GM21447 (cell line): ENCODE results near the gene ZNF710.
A peak's percentile ranks its signal among the peaks of the same experiment; 100 is the strongest.

ENCODE experiments used
- ATAC-seq: cut with Tn5 transposase; IDR thresholded peaks from one replicate; pipeline ENCODE4 v1.9.1; 2021; ENCODE audit not compliant: unreplicated experiment

Gene ZNF710

DNA sequence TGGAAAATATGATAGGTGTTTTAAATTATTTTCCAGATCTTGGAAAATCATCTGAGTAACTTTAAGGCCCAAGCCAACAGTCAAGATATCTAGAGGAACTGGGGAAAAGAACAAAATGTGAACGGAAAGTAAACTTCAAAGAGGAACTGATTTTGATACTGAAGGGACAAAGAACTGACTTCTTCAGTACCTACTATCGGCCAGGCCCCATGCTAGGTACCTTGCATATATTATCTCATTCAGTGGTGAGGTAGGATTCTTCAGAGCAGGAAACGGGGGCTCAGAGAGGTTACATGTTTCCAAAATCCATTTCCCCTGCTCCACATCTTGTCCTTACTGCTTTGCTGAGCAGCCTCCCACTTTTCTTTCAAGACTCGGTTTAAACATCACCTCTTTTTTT, 9.8 kb upstream of the ZNF710 start:
- ATAC-seq, result no peak

DNA sequence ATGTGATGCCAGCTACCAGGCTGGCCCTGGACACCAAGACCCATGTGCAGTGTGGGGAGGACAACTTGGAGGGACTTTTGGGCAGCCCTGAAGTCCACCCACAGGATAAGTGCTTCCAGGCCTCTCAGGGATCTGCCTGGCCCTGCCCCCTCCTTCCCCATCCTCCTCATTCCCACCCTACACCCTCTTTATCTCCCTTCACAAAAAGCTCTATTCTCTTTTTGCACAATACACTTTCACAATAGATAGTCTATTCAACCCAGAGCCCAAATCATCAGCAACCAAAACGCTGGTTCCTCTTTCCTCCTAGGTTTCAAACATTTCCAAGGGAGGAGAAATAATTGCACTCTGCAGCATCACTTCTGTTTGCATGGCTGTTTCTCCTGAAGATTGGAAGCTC, 7.8 kb upstream of the ZNF710 start:
- no peak for ATAC-seq

DNA sequence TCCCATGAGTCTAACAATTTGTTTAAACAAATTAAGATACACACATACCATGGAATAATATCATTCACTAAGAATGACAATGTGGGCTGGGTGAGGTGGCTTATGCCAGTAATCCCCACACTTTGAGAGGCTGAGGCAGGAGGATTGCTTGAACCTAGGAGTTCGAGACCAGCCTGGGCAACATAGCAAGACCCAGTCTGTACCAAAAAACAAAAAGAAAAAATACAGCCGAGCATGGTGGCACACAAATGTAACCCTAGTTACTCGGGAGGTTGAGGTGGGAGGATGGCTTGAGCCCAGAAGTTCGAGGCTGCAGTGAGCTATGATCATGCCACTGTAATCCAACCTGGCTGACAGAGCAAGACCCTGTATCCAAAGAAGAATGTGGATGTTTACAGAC, 4.0 kb upstream of the ZNF710 start:
- no peak for ATAC-seq

DNA sequence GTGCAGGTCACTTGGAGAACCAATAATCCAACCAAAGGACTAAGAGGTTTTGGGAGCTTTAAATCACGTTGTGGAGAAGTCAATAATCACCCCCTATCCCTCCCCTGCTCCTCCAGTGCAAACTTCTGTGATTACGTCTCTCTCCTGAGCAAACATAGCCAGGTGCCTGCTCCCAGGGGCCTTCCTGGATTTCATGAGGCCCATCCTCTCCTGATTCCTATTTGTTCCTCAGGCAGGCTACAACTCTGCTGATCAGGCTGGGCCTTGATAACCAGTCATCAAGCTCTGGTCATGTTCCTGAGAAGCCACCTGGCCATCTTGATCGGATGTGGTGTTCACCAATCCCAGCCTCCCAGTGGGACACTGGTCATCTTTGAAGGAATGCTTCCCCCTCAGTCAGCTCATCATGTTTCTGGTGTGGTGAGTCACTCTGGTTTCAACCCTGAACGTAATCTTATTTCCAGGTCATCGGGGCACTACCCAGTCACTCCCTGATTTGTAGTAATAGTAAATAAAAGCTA, 2.9 kb upstream of the ZNF710 start:
- ATAC-seq, result no peak

DNA sequence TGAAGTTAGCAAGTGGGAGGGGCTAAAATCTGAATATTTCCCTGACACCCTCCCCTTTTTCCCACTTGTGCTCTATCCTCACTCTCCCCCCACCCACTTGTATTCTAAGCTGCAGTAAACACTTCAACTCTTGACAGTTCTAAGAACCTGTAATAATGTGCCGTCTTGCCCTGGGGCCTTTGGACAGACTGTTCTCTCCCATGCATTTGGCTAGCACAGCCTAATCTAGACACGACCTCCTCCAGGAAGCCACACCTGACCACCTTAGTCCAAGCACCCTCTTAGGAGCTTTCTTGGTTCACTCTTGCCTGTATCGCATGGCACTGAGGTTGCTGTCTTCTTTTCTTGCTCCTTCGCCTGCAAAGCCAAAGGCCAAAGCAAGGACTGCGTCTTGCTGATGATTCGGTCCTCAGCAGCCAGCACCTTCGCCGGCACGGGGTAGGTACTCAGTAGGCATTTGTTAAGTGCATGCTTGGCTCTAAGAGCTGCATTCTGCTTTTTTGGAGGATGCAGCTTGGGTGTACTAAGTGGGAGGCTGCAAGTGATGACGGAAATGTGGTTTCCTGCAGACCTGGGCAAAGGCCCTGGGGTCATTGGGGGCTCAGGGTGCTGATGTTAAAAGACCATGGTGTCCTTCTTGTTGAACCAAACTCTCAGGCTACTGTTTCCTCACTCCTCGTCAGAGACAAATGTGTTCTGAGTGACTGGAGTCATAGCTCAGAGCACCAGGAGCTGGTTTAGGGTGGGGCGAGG, 2.0 kb upstream of the ZNF710 start:
- ATAC-seq, result no peak

DNA sequence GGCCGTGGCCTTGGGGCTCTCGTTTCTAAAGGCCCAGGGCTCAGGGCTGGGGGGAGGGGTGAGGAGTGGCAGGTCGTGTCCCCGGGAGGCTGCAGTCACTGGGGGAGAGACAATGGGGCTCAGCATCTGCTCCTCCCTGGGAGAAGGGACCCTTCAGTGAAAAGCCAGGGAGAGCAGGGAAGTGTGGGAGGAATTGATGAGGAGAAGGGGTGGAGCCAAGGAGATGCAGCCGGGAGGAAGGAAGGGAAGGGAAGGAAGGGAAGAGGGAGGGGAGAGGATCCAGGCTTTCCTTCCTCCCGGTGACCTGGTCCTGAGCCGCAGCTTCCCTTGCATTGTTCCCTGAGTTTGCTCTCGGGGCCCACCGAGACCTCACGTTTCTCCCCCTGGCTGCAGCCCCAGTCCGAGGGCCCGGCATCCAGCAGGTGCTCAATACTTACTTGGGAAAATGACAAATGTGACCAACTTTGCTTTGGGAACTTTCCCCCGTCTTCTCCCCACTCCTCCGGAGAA, 1.4 kb upstream of the ZNF710 start:
- no peak for ATAC-seq

DNA sequence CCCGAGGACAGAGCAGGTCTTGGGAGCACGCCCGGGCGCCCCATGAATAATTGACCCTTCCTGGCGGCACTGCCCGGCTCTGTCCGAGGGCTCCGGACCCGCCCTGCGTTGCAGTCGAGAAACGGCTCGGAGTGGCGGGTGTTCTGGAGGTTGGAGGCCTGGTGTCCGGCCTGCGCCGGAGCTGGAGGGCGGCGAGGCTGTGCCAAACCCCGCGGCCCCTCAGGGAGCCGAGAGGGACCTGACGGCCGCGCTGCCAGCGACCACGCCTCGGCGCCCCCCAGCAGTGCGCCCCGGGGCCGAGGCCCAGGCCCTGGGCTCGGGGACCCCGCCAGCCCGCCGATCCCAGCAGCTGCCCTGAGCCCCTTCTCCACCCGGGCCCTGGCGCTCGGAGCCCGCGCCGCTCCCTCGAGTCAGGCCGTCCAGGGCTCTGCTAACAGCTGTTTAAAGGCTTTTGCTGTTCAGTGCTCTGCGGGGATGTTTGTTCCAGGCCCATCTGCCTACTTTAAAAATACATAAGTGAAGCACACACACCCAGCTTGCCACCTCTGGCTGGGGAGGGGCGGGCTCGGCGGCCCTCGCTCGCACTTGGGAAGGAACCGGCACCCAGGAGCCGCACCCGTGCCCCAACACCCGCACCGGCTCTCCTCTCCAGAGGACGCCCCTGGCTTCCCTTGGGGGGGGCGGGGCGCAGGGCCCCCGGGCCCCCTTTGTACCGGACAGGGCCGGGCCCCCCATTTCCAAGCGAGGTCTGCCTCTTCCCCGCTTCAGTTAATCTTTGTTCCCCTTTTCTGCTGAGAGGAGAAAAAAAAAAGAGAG, 730 bp upstream of the ZNF710 start:
- no peak for ATAC-seq

DNA sequence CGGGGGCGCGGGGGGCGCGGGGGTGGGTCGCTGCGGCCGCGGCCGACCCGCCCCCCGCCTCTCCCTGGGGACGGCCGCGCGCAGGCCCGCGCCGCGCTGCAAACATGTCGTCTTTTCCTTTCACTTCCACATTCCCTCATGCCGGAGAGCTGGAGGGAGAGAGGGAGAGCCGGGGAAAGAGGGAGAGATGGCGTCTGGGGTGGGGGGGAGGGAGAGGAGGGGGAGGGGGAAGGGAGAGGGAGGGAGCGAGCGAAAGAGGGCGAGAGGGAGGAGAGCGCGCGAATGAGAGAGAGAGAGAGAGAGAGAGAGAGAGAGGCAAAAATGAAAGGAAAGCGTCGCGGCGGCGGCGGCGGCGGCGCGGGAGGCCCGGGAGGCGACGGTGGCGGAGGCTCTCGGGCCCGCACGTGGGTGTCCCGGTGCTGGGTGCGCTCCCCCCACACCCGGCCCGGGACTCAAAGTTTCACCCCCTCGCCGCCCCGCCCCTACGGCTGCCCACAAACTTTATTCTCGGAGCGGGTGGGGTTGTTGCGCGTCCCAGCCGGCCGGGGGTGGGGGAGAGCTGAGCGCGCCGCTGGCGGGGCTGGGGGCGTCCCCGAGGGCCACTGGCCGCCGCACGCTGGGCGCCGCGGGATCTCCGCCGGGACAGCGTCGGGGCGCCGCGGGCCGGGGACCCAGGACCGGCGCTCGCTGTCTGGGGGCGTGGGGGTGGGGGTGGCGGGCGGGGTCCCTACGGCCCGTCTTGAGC, 731 bp downstream of the ZNF710 start:
- peak; percentile 40 for ATAC-seq

DNA sequence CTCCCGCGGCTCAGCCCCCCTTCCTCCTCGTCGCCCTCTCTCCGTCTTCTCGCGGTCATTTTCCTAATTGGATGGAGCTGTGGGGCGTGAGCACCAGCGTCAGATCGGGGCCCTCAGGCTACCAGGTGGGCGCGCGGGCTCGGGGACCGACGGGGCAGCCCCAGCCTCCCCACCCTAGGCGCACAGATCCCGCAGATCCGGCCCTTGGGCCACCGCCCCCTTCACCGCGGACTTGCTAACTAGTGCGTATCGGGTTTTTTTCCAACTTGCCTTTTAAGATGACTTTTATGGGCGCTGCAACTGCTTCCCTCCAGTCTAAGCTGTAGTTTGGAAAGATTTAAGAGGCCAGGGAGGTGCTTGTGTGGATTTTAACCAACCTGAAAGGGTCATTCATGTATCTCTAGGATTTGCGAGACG, 1.3 kb downstream of the ZNF710 start:
- ATAC-seq, result peak; percentile 28

DNA sequence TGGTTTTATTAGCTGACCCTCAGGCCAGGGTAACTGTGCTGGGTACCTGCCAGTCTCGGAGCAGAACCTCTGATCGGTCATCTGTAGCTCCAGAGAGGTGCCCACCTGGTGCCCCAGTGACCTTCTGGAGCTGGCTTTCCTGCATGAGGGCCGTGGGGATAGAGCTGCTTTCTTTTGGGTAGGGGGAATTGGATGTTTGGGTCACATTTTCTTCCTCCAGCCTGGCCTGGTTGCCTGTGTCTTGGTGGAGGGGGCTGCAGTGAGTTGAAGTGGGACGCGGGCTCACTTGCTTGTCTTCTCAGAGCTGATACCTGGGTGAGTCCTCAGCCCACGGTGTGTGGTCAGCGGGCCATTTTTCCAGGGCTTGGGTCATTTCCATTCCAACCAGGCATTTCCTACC, 2.6 kb downstream of the ZNF710 start:
- ATAC-seq, result no peak

DNA sequence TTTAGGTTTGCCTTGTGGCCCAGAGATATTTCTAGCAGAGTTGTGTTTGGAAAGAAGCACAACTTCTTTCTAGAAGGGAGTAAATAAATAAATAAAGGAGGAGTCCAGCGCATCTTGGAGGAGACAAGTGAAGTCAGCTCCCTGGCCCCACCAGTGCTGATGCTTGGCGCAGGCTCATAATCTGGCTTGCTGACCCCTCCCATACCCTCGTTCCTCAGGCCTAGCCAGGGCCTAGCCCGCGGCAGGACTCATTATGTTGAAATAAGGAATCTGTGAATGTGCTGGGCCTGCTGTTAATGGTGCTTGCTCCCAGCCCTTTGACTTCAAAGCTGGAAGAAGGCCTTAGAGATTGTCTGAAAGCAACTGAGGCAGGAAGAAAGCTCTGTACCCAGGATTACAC, 3.1 kb downstream of the ZNF710 start:
- ATAC-seq, result no peak

DNA sequence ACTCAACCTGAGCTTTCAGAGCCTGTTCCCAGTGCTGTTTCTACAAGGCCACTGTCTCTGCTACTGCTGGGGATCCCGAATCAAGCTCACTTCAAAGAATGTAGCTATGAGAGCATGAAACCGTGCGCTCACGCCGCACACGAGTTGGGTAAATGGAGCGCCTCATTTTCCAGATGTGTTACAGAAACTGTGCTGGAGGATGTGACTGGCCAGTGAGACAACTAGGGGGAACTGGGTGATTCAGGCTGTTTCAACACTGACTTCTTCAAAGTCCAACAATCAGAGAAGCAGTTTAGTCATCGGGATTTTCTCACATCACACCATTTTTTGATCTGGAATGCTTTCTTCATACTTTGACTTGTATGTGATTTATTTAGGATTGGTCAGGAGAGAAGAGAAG, 3.5 kb downstream of the ZNF710 start:
- ATAC-seq, result no peak

DNA sequence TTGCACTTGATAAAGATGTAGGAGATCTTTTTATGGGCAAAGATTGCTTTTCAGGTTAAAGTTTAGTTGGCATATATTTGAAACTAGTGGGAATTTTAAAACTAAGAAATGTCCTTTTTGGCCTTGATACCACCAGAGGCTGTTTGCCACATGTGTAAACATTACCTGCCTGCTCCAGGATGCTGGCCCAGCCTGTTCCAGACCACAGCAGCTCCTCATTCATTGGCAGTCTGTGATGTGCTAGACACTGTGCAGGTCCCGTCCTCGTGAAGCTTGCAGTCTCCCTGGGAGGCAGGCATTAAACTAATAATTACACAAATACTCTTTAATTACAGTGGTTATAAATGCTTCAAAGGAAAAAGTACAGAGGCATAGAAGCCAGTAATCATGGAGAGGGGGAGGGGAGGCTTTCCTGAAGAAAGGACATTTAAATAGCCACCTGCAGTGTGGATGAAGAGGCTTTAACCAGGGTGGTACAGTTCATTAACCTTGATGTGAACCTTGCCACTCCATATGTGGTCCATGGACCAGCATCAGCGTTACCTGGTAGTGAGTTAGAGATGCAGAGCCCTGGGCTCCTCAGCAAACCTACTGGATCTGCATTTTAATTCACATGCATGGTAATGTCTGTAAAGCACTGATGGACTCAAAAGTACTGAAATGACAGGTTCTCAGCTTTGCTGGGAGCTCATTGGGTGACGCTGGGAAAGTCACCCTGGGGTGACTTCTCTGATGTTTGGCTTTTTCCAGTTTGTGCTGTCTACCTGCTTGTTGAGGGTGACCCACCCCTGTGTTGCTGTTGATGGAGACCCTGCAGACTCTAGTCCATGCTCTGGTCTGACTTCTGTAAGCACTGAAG, 5.3 kb downstream of the ZNF710 start:
- no peak for ATAC-seq

DNA sequence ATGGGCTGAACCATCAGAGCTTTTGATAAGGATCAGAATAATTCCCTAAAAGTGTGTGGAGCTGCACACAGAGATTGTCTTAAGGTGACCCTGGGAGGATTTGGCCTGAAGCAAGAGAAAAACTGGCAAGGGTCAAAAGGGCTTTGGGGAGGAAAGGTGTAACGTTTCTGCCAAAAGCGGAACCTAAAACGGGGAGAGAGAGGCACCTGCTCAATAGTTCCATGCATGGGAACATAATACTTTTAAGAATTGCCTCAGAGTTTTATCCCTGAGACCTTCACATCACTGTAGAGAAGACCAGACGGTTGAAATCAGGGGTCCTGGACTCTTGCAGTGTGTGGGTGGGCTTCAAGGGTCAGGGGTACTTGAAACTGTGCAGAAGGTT, 5.9 kb downstream of the ZNF710 start:
- no peak for ATAC-seq

DNA sequence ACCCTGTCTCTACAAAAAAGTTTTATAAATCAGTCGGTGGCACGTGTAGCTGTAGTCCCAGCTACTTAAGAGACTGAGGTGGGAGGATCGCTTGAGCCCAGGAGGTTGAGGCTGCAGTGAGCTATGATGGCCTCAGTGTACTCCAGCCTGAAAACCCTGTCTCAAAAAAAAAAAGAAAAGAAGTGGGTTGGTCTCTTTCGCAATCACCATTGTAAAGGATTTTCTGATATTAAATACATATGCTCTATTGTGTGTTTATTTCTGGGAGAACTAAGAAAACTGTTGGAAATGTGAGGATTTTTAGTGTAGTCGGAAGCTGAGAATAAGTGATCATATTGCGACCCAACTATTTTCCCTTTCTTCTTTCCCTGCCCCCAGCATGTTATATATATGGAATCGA, 7.5 kb downstream of the ZNF710 start:
- ATAC-seq, result no peak

DNA sequence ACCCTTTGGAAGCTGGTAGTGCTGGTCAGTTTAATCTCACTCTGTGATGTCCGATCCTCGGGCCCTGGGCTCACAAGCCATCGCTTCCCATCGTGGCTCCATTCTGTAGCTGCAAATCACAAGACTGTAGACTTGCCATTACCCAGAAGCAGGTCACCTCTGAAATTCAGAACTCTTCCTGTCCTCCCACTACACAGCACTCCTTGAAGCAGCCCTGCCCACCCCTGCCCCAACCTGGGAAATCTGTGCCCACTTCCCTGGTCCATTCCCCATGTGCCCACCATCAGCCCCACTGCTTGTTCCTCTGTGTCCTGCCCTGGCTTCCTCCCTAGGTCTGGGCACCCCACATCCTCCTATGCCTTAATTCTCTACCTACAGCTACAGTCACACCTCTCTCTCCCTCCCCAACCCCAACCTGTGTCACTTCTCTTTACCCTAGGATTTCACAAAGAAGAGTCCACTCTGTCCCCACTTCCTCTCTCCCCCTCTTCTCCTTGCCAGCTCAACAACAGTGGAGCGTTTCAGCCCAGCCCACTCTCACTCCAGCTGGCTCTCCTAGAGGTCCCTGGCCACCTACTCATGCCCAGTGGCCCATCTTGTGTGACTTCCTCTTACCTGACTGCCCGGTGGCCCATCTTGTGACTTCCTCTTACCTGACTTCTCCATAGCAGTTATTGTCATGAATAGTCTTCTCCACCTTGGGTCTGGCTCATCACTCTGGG, 8.3 kb downstream of the ZNF710 start:
- no peak for ATAC-seq

DNA sequence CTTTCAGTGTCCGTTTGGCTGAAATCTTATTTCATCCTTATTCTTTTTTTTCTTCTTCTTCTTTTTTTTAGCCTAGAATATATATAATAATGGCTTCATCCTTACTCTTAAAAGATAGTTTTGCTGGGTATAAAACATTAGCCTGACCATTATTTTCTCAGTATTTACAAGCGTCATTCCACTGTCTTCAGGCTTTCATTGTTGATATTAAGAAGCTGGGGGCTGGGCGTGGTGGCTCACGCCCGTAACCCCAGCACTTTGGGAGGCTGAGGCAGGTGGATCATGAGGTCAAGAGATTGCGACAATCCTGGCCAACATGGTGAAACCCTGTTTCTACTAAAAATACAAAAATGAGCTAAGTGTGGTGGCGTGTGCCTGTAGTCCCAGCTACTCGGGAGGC, 10.6 kb downstream of the ZNF710 start:
- no peak for ATAC-seq

DNA sequence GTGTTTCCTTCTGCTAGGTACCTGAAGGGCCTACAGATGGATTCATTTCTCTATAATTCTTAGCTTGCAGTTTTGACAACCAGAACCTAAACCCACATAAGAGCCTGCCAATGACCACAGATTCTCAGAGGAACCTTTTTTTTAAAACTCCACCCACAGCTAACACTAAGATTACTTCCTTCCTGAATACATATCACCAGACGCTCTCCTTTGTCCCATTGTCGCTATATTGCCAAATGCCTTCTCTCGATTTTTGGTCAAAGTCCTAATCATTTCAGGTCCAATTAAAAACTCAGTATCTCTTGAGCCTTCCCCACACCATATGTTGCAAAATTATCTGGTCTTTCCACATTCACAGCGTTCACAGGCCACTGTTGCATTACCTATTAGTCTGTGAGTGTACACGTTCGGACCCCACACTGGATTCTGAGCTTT, 12.4 kb downstream of the ZNF710 start:
- no peak for ATAC-seq

DNA sequence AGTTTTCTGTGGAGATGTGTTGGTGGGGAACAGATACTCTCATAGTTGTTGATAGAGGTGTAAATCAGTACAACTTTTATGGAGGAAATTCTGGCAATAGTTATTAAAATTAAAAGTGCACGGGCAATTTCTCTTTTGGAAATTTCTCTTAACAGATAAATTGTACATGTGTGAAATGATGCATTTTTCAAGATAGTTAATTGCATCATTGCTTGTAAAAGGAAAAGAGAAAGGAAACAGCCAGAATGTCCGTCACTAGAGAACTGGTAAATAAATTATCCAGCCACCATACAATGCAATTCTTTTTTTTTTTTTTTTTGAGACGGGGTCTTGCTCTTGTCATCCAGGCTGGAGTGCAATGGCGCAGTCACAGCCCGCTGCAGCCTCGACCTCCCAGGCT, 14.2 kb downstream of the ZNF710 start:
- ATAC-seq, result no peak

DNA sequence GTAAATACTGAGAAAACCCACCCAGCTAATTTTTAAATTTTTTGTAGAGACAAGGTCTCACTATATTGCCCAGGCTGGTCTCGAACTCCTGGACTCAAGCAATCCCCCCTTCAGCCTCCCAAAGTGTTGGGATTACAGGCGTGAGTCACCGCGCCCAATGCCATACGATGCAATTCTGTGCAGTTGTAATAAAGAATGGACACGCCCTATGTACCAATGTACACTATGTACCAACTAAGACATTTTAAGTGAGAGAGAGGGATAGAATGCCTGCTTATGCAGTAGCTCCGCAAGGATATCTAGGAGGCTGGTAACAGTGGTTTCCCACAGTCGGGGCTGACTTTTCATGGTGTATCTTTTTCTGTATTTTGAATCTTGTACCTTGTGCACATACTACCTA, 14.6 kb downstream of the ZNF710 start:
- ATAC-seq, result no peak
